PFSK-1 (cell line): ENCODE measurements around the gene ADAMTS3.

ENCODE experiments used
- FOXP2 ChIP-seq: optimal IDR thresholded peaks from 2 replicates; pipeline ENCODE3; 2011; ENCODE audit warnings: borderline replicate concordance, control low read depth, inconsistent platforms; ENCODE audit not compliant: insufficient read depth; ENCODE audit errors: extremely low read length, extremely low read depth
- POLR2AphosphoS5 ChIP-seq: IDR thresholded peaks from 2 replicates; pipeline ENCODE4 v1.6.1; 2012; ENCODE audit warnings: low read depth, mild to moderate bottlenecking, control low read depth, low read length, moderate library complexity
- SIN3A ChIP-seq: IDR thresholded peaks from 2 replicates; pipeline ENCODE4 v1.6.1; 2012; ENCODE audit warnings: mild to moderate bottlenecking, low read length, moderate library complexity, borderline replicate concordance; ENCODE audit not compliant: insufficient read depth
- TAF1 ChIP-seq: IDR thresholded peaks from 2 replicates; pipeline ENCODE4 v1.6.1; 2012; ENCODE audit warnings: low read length, control low read depth, borderline replicate concordance; ENCODE audit not compliant: insufficient read depth
- TF ChIP-seq, protein P1 (sequence below), 2 experiments: IDR thresholded peaks; 2 replicates each; pipeline versions ENCODE4 v1.6.1 to v1.8.0; 2011 to 2012; ENCODE audit warnings: low read depth in 2 of 2, low read length in 2 of 2, control low read depth in 1 of 2, inconsistent platforms in 1 of 2, mild to moderate bottlenecking in 1 of 2, moderate library complexity in 1 of 2; ENCODE audit not compliant: insufficient read depth in 1 of 2

Gene ADAMTS3

DNA sequence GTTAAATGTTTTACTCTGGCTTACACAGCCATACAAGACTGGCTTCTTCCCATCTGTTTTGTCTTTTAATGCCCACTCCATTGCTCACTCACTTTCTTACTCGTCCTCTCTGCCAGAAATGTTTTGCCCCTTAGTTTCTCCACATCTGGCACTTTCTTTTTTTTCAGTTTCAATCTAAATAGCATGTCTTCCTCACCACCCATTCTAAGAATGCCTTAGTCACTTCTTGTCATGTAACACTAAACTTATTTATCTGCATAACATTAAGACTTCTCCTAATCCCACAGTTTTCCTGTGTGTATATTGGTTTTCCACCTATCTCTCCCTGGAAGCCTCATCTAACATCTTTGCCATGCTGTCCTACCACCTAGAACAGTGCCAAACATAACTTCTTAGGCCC, 119.3 kb downstream of the ADAMTS3 start:
- TF ChIP-seq TAF1 (no peak), SIN3A (no peak), POLR2AphosphoS5 (no peak)

DNA sequence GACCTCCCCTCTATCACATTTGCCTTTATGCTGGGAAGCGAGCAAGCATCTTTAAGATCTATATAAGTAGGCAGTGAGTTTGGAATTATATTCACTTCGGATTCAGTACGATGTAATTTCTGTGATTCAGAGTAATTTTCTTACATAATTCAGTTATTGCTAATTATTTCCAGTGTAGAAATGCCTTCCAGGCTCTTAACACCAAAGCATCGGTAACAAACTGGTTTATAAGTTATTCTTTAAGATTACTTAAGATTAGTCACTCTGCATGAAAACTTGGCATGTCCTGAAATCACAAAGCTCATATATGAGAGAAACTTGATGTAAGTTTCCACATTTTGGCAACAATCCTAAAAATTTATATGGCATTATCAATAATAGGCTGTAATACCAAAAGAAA, 120.8 kb downstream of the ADAMTS3 start:
- TF ChIP-seq, protein P1, sequence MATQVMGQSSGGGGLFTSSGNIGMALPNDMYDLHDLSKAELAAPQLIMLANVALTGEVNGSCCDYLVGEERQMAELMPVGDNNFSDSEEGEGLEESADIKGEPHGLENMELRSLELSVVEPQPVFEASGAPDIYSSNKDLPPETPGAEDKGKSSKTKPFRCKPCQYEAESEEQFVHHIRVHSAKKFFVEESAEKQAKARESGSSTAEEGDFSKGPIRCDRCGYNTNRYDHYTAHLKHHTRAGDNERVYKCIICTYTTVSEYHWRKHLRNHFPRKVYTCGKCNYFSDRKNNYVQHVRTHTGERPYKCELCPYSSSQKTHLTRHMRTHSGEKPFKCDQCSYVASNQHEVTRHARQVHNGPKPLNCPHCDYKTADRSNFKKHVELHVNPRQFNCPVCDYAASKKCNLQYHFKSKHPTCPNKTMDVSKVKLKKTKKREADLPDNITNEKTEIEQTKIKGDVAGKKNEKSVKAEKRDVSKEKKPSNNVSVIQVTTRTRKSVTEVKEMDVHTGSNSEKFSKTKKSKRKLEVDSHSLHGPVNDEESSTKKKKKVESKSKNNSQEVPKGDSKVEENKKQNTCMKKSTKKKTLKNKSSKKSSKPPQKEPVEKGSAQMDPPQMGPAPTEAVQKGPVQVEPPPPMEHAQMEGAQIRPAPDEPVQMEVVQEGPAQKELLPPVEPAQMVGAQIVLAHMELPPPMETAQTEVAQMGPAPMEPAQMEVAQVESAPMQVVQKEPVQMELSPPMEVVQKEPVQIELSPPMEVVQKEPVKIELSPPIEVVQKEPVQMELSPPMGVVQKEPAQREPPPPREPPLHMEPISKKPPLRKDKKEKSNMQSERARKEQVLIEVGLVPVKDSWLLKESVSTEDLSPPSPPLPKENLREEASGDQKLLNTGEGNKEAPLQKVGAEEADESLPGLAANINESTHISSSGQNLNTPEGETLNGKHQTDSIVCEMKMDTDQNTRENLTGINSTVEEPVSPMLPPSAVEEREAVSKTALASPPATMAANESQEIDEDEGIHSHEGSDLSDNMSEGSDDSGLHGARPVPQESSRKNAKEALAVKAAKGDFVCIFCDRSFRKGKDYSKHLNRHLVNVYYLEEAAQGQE (IDR thresholded peaks at IDR 0.05; ENCODE audit: insufficient read depth in 1 of 2, low read depth in 2 of 2, low read length in 2 of 2): no peak
- TF ChIP-seq TAF1 (no peak), POLR2AphosphoS5 (no peak), FOXP2 (no peak), SIN3A (no peak)

DNA sequence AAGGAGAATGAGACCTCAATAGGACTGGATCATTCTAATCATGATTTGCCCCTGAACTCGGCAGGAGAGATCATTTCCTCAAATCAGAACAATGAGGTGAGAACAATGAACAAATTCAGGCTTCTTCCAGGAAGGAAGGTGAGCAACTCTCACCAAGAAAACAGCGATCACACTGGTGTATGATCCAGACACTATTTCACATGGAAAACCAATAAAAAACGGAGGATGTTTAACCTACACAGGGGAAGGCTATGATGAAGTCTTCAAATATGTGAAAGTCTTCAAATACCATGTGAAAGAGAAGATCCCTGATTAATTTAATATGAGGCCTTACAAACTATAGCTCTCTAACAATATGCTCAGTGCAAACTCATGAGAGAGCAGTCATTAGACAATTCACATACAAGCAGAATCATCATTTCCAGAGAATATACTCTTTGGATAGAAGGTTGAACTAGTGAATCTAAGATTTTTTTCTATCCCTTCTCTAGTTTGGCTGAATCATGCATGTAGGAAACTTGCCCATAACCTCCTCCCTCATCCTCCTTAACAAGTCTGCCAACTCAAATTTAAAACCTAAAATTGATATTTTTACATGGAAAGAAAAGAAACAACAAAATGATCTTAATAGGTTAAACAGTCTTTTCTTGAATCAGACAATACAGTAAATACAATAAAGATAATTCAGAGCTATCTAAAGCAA, 122.5 kb downstream of the ADAMTS3 start:
- TF ChIP-seq FOXP2 (no peak), SIN3A (no peak), TAF1 (no peak)
- TF ChIP-seq, protein P1 (IDR thresholded peaks at IDR 0.05; ENCODE audit: insufficient read depth in 1 of 2, low read depth in 2 of 2, low read length in 2 of 2): no peak

DNA sequence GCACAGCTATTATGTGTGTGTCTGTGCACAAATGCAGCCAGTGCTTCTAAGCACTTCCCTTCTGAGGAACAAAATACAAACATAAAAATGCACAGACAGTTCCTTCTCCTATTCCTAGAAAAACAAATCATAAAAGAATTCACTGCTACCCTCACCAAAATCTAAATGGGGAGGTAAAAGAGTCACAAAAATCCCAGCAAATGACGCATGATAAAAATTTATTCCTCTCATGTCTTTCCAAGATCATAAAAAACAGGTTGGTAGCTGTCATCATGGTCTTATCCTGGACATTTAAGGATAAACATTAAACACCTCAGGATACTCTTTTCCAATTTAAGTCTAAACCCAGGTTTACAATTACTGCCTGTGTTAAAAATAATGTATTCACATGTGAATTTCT, 124.9 kb downstream of the ADAMTS3 start:
- no peak for TF ChIP-seq SIN3A
- TF ChIP-seq FOXP2: no peak
- TF ChIP-seq, protein P1 (IDR thresholded peaks at IDR 0.05; ENCODE audit: insufficient read depth in 1 of 2, low read depth in 2 of 2, low read length in 2 of 2): no peak
- no peak for TF ChIP-seq TAF1
- no peak for TF ChIP-seq POLR2AphosphoS5

DNA sequence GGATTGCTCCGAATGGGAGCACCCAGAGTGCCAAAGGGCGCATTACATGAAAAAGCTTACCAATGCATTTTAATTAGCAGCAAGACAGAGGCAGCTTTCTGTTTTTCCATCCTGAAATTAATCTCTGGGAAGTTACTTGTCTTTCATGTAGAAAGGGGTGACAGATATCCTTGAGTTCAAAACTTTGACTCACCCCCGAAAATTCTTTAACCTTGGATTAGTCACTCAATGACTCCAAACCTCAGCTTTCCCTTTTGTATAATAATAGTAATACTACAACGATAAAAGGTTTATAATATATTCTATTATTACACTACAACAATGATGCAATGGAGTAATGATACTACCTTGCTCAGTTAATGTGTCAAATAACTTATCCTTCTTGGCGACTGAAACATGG, 126.3 kb downstream of the ADAMTS3 start:
- TF ChIP-seq FOXP2 (no peak), POLR2AphosphoS5 (no peak), TAF1 (no peak), SIN3A (no peak)
- TF ChIP-seq, protein P1 (IDR thresholded peaks at IDR 0.05; ENCODE audit: insufficient read depth in 1 of 2, low read depth in 2 of 2, low read length in 2 of 2): no peak

DNA sequence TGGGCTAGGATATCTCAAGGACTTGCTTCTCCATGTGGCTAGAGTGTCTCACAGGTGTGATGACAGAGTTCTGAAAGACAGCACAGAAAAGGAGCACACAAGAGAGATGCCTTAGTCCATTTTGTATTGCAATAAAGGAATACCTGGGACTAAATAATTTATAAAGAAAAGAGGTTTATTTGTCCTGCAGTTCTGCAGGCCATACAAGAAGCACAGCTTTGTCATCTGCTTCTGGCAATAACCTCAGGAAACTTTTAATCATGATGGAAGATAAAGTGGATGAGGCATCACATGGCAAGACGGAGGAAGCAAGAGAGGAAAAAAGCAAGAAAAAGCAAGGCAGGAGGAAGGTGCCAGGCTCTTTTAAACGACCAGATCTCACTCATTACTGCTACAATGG, 126.9 kb downstream of the ADAMTS3 start:
- TF ChIP-seq, protein P1 (IDR thresholded peaks at IDR 0.05; ENCODE audit: insufficient read depth in 1 of 2, low read depth in 2 of 2, low read length in 2 of 2): no peak
- TF ChIP-seq POLR2AphosphoS5: no peak
